Measurements from ENCODE around the gene TSPAN32. TPM values are rescaled to one million over a fixed set of nuclear protein-coding genes. Genes with fewer than 3 reads are reported as not detected.
A peak's percentile ranks its signal among the peaks of the same experiment; 100 is the strongest.

The TSPAN32 gene
- total RNA-seq, 1 experiment from 2014 or later, result 1.4 TPM

DNA sequence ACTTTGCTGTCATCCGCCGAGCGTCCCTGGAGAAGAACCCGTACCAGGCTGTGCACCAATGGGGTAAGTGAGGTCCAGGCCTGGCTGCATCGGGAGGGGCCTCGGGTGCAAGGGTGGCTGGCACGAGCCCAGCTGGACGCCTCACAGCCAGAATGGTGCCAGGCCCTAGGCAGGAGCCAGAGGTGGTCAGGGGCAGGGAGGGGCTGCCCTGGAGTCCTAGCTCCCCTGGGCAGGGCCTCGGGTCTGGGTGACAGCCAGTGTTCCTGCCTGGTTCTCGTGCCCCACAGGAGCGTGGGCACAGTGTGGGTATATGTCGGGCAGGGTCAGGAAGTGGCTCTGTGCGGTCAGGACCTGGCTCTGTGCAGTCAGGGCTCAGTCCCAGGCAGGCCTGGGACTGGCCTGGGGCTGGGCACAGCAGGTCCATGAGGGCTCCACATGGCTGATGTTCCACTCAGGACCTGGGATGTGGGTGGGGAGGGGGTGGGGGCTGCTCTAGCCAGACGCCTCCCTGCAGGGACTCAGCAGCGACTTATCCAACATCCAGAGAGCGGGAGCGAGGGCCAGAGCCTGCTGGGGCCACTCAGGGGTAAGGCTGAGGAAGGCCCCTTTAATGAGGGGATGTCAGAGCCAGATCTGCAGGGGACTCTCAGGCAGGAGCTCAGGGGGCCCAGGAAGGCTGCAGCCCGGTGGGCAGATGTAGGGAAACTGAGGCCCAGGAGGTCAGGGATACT, 1.2 kb downstream of the TSPAN32 start:
- no peak for DNase-seq (ENCODE audit: low spot score)

DNA sequence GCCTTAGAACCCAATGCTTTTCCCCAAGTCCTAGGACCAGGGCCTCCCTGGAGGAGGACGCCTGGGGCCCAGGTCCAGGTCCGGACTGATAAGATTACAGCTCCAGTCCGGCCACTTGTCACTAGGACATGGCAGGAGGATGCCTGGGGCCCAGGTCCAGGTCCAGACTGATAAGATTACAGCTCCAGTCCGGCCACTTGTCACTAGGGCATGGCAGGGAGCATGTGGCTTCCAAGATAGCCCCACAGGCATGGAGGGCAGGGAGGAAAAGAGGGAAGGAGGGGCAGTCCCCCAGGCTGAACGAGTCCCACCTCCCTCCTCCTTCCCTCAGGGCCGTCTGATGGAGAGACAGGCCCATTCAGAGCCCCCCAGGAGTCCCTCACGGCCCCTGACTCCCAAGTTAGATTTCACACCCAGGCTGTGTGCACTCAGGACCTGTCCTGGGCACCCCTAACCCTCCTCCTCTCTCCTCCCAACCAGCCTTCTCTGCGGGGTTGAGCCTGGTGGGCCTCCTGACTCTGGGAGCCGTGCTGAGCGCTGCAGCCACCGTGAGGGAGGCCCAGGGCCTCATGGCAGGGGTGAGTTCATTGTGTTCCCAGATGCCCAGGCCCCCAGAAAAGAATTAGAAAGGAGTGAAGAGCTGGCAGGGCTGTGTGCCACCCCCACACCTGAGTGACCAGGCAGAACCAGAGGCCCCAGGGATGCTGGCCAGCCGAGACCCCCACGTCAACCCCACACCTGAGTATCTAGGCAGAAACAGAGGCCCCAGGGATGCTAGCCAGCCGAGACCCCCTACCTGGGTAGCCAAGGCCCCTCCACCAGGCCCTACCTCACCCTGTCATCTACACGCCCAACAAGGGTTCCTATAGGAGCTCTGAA, 2.1 kb downstream of the TSPAN32 start:
- DNase-seq (ENCODE audit: low spot score), result no peak

- DNase-seq (ENCODE audit: low spot score), result no peak
These were observed 2.8 kb downstream of the TSPAN32 start for GRCh38 chr11:2304506-2305139.

DNA sequence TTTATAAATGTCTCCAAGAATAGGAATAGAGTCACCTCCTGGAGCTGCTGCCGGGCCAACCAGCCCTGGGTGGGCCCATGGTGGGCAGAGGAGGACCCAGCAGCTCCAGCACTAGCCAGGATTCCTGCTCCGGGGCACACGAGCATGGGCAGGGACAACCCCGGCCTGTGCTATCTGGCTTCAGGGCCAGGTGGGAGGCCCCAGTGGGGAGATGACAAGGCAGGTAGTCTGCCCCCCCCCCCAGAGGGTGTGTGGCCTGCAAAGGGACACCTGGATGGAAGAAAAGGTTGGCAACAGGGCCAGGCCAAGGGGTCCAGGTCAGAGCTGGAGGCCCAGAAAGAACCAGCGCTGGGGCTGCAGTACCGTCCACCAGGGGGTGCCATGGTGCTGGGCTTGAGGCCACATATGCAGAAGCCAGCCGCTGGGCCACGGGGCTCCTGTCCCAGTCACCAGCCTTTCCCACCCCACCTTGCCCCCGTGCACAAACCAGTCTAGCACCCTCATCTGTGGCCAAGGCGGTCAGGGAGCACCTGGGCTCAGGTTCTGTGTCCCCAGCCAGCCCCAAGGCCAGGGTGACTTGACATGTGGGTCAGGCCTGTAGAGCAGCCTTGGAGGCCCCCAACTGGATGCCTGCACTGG, 3.4 kb downstream of the TSPAN32 start:
- peak; percentile 89 for DNase-seq (ENCODE audit: low spot score)

DNA sequence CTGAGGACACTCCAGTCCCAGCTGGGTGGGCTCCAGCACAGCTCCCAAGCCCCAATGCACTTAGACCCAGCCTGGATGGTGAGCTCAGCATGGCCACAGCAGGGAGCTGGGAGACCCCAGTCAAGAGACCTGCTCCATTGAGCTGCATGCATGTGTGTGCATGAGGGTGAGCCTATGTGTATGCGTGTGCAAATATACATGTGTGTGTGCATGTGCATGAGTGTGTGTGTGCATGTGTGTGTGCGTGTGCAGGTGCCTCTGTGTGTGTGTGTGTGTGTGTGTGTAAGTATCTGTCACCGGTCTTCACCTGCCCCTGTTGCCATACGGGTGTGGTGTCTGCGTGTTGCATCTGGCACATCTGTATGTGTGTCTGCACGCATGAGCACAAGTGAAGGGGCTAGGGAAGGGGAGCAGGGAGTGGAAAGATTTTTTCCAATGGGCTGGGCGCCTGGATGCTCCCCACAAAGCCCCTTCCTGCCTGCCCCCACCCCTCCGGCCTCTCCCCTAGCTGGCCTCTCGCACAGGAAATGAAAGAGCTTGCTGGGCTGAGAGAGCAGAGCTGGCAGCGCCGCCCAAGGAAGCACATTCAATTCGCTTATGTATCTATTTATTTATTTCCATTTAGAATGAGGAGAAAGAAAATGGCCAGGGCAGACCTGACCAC, 4.1 kb downstream of the TSPAN32 start:
- DNase-seq (ENCODE audit: low spot score), result no peak

- no peak for DNase-seq (ENCODE audit: low spot score)
These were observed 4.6 kb downstream of the TSPAN32 start for GRCh38 chr11:2306452-2306823.

DNA sequence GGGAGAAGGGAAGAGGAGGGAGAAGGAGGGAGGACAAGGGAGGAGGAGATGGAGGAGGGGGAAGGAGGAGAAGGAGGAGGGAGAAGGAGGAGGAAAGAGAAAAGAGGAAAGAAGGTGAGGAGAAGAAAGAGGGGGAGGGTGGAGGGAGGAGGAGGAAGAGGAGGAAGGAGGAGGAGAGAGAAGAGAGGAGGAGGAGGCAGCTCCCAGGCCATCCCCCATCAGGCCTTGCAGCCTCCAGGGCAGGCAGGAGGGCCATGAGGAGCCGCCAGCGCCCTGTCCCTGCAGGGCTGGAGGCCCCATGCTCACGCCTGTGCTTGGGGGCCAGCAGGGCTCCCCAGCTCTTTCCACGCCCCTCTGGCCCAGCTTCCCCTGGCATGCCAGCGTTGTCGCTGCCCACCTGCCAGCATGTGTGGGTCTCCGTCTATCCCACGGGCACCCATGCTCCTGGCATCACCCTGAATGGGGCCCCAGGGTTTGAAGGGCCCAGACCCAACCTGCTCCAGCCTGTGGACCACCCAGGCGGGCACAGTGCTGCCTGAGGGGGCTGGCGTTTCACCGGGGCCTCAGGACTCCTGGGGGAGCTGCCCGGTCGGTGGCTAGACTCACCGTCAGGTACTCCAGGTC, 5.2 kb downstream of the TSPAN32 start:
- DNase-seq (ENCODE audit: low spot score), result no peak

GRCh38 chr11:2307501-2308331, 5.9 kb downstream of the TSPAN32 start:
- DNase-seq (ENCODE audit: low spot score), result no peak

GRCh38 chr11:2308713-2309112, 6.9 kb downstream of the TSPAN32 start:
- DNase-seq (ENCODE audit: low spot score), result no peak

DNA sequence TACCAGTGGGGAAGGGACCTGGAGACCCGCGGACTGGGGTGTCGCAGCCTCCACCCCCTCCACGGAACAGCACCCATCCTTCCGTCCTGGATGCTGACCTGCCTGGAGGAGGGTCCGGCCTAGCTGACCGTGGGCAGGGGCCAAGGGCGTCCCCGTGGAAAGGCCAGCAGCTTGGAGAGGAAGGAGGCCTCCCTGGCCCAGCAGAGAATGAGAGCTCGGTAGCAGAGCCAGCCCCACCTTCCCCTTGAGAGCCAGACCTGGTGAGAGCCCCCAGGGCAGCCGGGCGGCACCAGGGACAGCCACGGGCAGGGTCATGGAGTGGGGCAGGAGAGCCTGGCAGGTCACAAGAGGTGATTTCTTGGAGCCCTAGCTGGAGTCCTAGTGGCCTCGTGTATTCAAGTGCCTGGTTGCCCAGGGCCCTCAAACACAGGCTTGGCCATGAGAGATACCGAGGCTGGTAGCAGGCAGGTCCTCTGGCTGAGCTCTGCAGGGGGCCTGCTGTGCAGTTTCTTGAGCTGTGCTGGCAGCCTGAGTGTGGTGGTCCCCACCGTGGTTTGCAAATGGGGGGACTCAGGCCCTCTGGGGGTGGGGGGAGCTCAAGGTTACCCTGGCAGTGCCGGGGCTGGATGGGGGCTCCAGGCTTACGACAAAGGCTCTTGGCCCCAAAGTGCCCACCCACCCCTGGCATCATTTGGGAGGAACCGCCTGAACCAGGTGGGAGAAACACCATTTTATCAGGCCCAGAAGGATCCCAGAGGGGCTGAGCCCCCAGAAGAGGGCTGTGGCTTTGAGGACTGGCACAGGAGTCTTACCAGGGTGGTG, 7.6 kb downstream of the TSPAN32 start:
- no peak for DNase-seq (ENCODE audit: low spot score)

- DNase-seq (ENCODE audit: low spot score), result no peak
These were observed 8.4 kb downstream of the TSPAN32 start for GRCh38 chr11:2310073-2310785.

DNA sequence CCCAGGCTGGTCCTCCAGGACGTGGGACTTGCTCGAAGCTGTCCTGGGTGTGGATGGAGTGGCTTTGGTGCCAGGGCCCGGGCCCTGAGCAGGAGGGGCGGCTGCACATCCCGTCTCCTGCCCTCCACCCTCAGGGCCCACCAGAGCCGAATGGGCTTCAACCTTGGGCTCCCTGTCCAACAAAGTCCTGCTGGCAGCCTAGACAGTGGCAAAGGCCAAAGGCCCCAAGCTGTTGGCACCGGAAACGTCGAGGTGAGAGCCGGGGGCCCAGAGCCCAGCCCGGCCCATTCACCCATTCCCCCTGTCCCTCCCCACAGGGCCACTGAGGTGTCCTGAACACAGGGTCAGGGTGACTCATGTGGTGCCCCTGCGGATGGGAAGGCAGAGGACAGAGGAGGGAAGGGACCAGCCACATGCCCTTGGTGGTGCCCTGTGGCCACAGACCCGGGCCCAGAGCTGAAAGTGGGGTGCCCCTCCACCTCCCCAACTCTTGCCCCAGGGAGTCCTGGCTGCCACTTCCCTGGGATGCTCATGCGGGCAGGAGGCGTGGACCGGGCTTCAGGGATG, 9.1 kb downstream of the TSPAN32 start:
- DNase-seq (ENCODE audit: low spot score), result no peak

DNA sequence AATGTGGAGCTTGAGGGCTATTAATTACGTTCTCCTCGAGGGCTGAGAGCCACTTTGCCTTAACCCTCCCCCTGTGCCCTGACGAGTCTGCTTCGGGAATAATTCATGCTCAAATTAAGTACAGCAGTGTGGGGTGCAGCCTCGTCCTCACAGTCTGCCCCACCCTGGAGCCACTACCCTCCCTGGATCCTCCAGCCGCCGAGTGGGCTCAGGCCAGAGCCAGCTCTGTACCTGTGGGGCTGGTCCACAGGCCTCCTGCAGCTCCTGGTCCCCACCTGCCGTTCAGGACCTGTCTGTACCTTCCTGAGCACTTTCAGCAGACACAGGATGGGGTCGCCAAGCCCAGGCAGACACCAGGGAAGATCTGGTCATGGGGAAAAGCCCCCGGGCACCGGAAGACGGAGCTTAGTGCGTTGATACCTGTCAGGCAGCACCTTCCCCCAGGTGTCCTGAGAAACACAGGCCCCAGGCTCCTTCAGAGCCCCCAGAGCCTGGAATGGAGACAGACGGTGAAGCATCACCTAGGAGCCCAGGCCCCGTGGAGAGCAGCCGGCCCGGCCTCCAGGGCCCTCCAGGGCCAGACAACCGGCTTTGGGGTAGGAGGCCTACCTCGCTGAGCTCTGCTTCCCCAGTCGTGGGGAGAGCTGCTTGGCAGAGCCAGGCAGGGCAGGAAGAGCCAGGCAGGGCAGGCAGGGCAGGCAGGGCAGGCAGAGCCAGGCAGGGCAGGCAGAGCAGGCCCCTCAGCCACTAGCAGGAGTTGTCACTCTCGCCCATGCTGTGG, 9.7 kb downstream of the TSPAN32 start:
- DNase-seq (ENCODE audit: low spot score), result no peak

GRCh38 chr11:2312232-2313042, 10.6 kb downstream of the TSPAN32 start:
- no peak for DNase-seq (ENCODE audit: low spot score)

DNA sequence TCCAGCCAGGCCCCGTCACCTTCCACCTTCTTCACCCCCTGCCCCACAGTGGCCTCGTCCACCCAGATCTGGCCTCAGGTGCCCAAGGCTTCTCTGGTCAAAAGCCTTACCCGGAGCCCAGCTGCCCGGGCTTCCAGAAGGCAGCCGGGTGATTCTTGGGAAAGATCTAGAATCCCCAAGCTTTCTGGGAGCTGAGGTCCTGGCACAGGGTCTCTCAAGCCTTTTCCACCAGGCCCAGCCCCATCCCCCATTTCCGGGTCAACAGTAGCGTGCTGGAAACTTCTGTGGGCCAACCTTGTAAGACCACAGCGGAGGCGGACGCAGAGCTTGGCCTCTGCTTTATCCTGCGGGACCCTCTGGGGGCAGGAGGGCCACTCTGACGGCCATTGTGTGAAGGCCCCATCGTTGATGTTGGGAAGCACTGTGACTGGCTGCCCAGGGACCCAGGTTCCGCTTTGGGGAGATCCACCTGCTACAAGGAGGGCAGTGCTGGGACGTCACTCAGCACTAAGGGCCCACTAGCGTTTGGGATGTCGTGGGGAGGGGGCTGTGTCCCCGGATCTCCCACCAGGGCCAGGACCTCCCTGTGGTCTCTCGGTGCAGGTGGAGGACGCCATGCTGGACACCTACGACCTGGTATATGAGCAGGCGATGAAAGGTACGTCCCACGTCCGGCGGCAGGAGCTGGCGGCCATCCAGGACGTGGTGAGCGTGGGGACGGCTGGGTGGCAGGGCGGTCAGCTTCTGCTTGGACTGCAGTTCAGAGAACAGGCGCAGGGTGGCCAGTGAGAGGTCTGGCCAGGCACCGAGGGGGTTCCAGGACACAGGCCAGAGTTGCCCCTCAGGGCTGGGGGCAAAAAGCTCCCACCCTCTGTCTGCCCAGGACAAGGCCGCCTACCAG, 11.5 kb downstream of the TSPAN32 start:
- DNase-seq (ENCODE audit: low spot score), result no peak
